Parathyroid adenoma (tissue), 2 donors: ENCODE measurements around the gene ADCY1.

Experiments
- H2AFZ ChIP-seq: fragments of 300-600 bp; sonication (generic); one replicate; pipeline ENCODE4 v1.7.0; 2017; ENCODE audit warnings: antibody characterized with exemption, mild to moderate bottlenecking
- H3K27ac ChIP-seq: fragments of 300-600 bp; sonication (generic); one replicate; pipeline ENCODE4 v1.7.0; 2017
- H3K27me3 ChIP-seq: fragments of 300-600 bp; sonication (generic); one replicate; pipeline ENCODE4 v1.7.0; 2017; ENCODE audit warnings: low read length; ENCODE audit not compliant: control insufficient read depth, insufficient read depth
- H3K36me3 ChIP-seq: fragments of 300-600 bp; sonication (generic); one replicate; pipeline ENCODE4 v1.7.0; 2017; ENCODE audit warnings: low read length; ENCODE audit not compliant: control insufficient read depth, insufficient read depth
- H3K4me1 ChIP-seq: fragments of 300-600 bp; sonication (generic); one replicate; pipeline ENCODE4 v1.7.0; 2017; ENCODE audit warnings: control low read depth
- H3K4me2 ChIP-seq: fragments of 300-600 bp; sonication (generic); one replicate; pipeline ENCODE4 v1.7.0; 2017; ENCODE audit warnings: low read length
- H3K4me3 ChIP-seq: fragments of 300-600 bp; sonication (generic); one replicate; pipeline ENCODE4 v1.7.0; 2017; ENCODE audit warnings: low read depth, low read length
- H3K79me2 ChIP-seq: fragments of 300-600 bp; sonication (generic); one replicate; pipeline ENCODE4 v1.7.0; 2017; ENCODE audit warnings: control low read depth
- H3K9ac ChIP-seq: fragments of 300-600 bp; sonication (generic); one replicate; pipeline ENCODE4 v1.7.0; 2017; ENCODE audit warnings: mild to moderate bottlenecking
- H3K9me3 ChIP-seq: fragments of 300-600 bp; sonication (generic); one replicate; pipeline ENCODE4 v1.7.0; 2017; ENCODE audit warnings: low read length; ENCODE audit not compliant: control insufficient read depth
- TF ChIP-seq, protein P1 (sequence below): fragments of 300-600 bp; sonication (generic); IDR thresholded peaks from one replicate; pipeline ENCODE4 v1.7.0; 2017; ENCODE audit warnings: antibody characterized with exemption, mild to moderate bottlenecking
- donor health status: primary hyperparathyroidism.

ADCY1 gene

DNA sequence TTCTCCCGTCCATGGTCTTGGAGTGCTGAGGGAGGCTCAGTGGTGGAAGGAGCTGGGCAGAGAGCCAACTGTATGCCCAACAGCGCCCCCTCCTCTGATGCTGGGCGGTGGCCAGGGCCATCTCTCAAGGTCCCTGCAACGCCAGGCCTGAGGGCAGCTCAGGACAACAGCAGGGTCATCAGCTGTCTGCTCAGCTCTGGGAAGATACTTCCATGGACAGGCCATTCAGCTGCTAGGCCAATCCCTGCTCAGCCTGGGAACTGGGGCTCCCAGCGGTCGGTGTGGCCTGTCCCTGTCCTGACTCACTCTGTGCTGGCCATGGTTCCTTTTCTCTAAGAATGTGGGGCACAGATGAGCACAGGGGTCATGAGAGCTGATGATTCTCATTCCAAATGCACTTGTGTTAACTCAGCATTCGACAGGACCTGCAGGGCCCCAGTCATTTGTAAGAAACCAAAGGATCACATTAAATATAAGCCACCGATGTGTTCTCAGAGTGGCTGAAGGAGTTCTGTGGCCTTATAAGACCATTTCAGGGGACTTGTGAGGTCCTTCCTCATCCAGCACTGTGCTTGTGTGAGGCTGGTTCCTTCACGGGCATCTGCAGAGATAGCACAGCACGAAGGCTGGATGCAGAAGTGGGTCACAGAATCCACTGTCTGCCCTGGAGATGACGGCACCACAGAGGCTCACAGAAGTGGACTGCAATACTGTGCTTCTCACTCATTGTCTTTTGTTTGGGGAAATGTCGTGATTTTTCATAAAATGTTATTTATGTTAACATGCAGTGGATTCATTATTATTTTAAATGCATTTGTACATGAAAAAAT lies 73.0 kb downstream of the ADCY1 start:
- H3K4me1 ChIP-seq, result no peaks in the 10 kb centered on the region
- no peak overlapping the region for H3K9ac ChIP-seq
- no peak overlapping the region for H3K4me3 ChIP-seq
- no peak overlapping the region for H3K4me2 ChIP-seq
- TF ChIP-seq, protein P1, sequence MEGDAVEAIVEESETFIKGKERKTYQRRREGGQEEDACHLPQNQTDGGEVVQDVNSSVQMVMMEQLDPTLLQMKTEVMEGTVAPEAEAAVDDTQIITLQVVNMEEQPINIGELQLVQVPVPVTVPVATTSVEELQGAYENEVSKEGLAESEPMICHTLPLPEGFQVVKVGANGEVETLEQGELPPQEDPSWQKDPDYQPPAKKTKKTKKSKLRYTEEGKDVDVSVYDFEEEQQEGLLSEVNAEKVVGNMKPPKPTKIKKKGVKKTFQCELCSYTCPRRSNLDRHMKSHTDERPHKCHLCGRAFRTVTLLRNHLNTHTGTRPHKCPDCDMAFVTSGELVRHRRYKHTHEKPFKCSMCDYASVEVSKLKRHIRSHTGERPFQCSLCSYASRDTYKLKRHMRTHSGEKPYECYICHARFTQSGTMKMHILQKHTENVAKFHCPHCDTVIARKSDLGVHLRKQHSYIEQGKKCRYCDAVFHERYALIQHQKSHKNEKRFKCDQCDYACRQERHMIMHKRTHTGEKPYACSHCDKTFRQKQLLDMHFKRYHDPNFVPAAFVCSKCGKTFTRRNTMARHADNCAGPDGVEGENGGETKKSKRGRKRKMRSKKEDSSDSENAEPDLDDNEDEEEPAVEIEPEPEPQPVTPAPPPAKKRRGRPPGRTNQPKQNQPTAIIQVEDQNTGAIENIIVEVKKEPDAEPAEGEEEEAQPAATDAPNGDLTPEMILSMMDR, result no peak
- no peak overlapping the region for H2AFZ ChIP-seq
- H3K9me3 ChIP-seq, result no peaks in the 10 kb centered on the region
- no peaks in the 10 kb centered on the region for H3K36me3 ChIP-seq
- H3K27me3 ChIP-seq, result no peaks in the 10 kb centered on the region
- no peak overlapping the region for H3K27ac ChIP-seq
- H3K79me2 ChIP-seq, result no peaks in the 10 kb centered on the region

DNA sequence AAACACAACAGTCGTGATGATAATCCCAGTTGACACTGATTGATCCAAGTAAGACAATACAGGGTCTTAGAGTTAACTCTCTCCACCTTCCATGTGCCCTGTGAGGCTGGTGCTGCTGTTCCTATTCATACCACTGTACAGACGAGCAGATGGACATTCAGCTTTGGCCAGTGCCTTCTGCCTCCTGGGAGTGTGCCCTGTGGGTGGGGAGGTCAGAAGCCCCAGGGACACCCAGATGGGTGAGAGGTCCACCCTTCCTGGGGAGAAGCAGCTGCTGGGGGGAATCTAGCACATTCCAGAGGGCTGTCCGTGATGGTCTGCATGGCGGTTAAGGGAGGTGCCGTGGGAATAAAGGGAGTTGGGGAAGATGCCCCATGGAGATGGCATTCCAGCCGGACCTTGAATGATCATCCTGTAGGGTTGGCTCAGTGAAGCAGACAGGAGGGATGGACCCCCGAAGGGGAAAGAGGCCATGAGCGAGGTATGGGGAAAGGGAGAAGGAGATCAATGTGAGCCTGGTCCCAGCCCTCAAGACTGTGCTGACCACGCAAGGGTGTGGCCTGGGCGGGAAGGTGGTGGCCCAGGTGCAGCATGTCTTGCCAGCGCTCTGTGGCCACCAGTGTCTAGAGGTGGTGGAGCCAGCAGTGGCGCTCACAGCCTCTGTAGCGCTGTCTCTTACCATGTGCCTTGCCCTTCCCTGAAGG lies 74.0 kb downstream of the ADCY1 start:
- Histone ChIP-seq H3K79me2 (no peaks in the 10 kb centered on the region), H3K4me1 (no peaks in the 10 kb centered on the region), H3K36me3 (no peaks in the 10 kb centered on the region), H3K9me3 (no peaks in the 10 kb centered on the region), H3K4me2 (no peak overlapping the region), H3K4me3 (no peak overlapping the region), H3K27me3 (no peaks in the 10 kb centered on the region), H3K9ac (no peak overlapping the region), H3K27ac (no peak overlapping the region), H2AFZ (no peak overlapping the region)
- TF ChIP-seq, protein P1, result no peak

DNA sequence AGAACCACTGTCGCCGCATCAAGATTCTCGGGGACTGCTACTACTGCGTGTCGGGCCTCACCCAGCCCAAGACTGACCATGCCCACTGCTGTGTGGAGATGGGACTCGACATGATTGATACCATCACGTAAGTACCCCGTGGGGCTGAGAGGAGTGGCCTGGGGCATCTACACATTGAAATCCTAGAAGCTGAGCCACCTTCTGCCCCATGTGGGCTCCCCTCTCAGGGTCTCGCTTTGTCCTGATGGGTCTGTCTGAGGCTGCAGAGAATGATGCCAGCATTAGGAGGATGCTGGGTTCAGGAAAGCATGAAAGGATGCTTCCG lies 74.5 kb downstream of the ADCY1 start:
- Histone ChIP-seq H3K27ac (no peak overlapping the region), H3K36me3 (no peaks in the 10 kb centered on the region), H2AFZ (no peak overlapping the region), H3K4me3 (no peak overlapping the region), H3K27me3 (no peaks in the 10 kb centered on the region), H3K9ac (no peak overlapping the region), H3K4me2 (no peak overlapping the region), H3K9me3 (no peaks in the 10 kb centered on the region), H3K79me2 (no peaks in the 10 kb centered on the region), H3K4me1 (no peaks in the 10 kb centered on the region)
- TF ChIP-seq, protein P1, result no peak

DNA sequence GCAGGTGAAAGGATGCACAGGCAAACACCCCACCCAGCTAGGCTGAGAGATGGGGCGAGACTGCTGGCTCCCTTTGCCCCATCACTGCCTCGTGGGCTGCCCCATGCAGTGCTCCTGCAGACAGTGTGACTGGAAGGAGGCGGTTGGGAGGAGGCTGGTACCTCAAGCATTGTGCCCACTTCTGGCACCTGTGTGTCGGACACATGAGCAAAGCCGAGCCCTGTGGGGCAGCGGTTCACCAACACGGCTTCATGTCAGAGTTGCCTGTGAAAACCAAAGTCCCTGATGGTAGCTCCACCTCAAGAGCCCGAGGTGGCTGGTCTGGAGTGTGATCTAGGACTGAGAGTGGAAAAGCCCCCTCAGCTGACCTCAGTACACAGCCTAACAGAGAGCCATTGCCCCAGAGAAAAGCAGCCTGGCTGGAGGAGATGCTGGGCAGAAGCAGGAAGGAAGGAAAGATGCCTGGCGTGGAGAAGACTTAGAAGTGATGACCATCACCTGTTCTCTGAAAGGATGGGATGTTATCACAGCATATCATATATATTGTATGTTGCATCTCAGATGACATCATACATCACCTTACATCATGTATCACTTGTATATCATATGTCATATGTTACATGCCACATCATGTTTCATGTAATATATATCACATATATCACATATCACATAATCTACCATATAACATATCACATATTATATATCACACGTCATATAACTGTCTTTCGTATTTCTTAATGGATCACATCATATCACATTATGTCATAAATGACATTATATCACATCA lies 75.6 kb downstream of the ADCY1 start:
- TF ChIP-seq, protein P1, result no peak

More for the DNA sequence above, 75.6 kb downstream of the ADCY1 start:
- no peaks in the 10 kb centered on the region for H3K27me3 ChIP-seq
- no peaks in the 10 kb centered on the region for H3K79me2 ChIP-seq
- no peaks in the 10 kb centered on the region for H3K36me3 ChIP-seq
- H3K9me3 ChIP-seq, result no peaks in the 10 kb centered on the region
- H3K9ac ChIP-seq, result no peak overlapping the region
- H3K4me3 ChIP-seq, result no peak overlapping the region
- no peak overlapping the region for H3K27ac ChIP-seq
- H2AFZ ChIP-seq, result no peak overlapping the region
- no peaks in the 10 kb centered on the region for H3K4me1 ChIP-seq
- H3K4me2 ChIP-seq, result no peak overlapping the region
